Stimulated activated CD8-positive, alpha-beta memory T cell treated with anti-CD3 and anti-CD28 coated beads, Interleukin-7, amount 100 ng/mL, for 1 hour (primary cell): ENCODE measurements around the gene FAM184B.
"Not testable (repeated sequence)": the region's sequence is repeated elsewhere in the genome, so short reads cannot be mapped to it uniquely, and the experiment has no call there.

ENCODE experiments used
- DNase-seq, 2 donors: peaks; one replicate each; pipeline ENCODE4 v3.0.0-alpha.2; 2020; ENCODE audit warnings: low read depth in 2 of 2

The FAM184B gene

GRCh38 chr4:17718471-17718870 is 63.0 kb downstream of the FAM184B start:
- DNase-seq = no peak

GRCh38 chr4:17717301-17717700 is 64.1 kb downstream of the FAM184B start:
- DNase-seq = no peak

- DNase-seq = no peak
These were observed 65.9 kb downstream of the FAM184B start for GRCh38 chr4:17715511-17715910.

- no peak for DNase-seq
These were observed 67.6 kb downstream of the FAM184B start for GRCh38 chr4:17713779-17714178.

GRCh38 chr4:17712166-17712565 is 69.3 kb downstream of the FAM184B start:
- DNase-seq = no peak

- not testable (repeated sequence) for DNase-seq
These were observed 70.2 kb downstream of the FAM184B start for GRCh38 chr4:17711206-17711605.

GRCh38 chr4:17709763-17710068 is 71.7 kb downstream of the FAM184B start:
- no peak for DNase-seq

- DNase-seq = no peak
These were observed 72.2 kb downstream of the FAM184B start for GRCh38 chr4:17708992-17709762.

GRCh38 chr4:17707671-17708070 is 73.8 kb downstream of the FAM184B start:
- no peak for DNase-seq

GRCh38 chr4:17705107-17705506 is 76.3 kb downstream of the FAM184B start:
- DNase-seq = no peak

- DNase-seq = no peak
These were observed 77.3 kb downstream of the FAM184B start for GRCh38 chr4:17704020-17704650.

GRCh38 chr4:17702641-17703040 is 78.8 kb downstream of the FAM184B start:
- DNase-seq = no peak

- no peak for DNase-seq
These were observed 79.5 kb downstream of the FAM184B start for GRCh38 chr4:17701882-17702281.

GRCh38 chr4:17701138-17701839 is 80.1 kb downstream of the FAM184B start:
- DNase-seq = no peak

- DNase-seq = no peak
These were observed 82.0 kb downstream of the FAM184B start for GRCh38 chr4:17699380-17699779.

- DNase-seq = no peak
These were observed 83.3 kb downstream of the FAM184B start for GRCh38 chr4:17698116-17698515.

- no peak for DNase-seq
These were observed 86.1 kb downstream of the FAM184B start for GRCh38 chr4:17695341-17695740.

GRCh38 chr4:17694552-17694951 is 86.9 kb downstream of the FAM184B start:
- no peak for DNase-seq

GRCh38 chr4:17690898-17691297 is 90.5 kb downstream of the FAM184B start:
- no peak for DNase-seq

GRCh38 chr4:17690135-17690534 is 91.3 kb downstream of the FAM184B start:
- no peak for DNase-seq

- no peak for DNase-seq
These were observed 93.4 kb downstream of the FAM184B start for GRCh38 chr4:17688011-17688441.

- DNase-seq = no peak
These were observed 94.1 kb downstream of the FAM184B start for GRCh38 chr4:17687237-17687857.
